PC-9 (cell line): ENCODE results near the gene RYR3. TPM values are rescaled to one million over a fixed set of nuclear protein-coding genes. Genes with fewer than 3 reads are reported as not detected.

ENCODE experiments used
- BruUV-seq: library from RNA; stranded (reverse); fragments of 400-500 nt; replicated peaks from 2 replicates; lab custom pipeline; 2021; lab: Mats Ljungman, UMichigan
- CTCF ChIA-PET: fragments of 300-600 bp; sonication (Branson Sonifier 250); formaldehyde crosslinking; loops from one replicate; lab custom pipeline; 2022; ENCODE audit warnings: antibody characterized with exemption; lab: Charles Lee
- POLR2A ChIA-PET: fragments of 300-600 bp; sonication (Branson Sonifier 250); formaldehyde crosslinking; loops from one replicate; lab custom pipeline; 2022; ENCODE audit warnings: antibody characterized with exemption; ENCODE audit not compliant: unreplicated experiment; lab: Charles Lee
- DNase-seq, 2 experiments: peaks; one replicate each; pipeline versions ENCODE4 v3.0.0 to v3.0.0-alpha.2; 2015 to 2022; ENCODE audit warnings: mixed read lengths in 1 of 2
- H2AFZ ChIP-seq: fragments of 200-600 bp; sonication (generic); 2 replicates; pipeline ENCODE4 v1.8.1; 2017; ENCODE audit warnings: antibody characterized with exemption
- H3F3A ChIP-seq: fragments of 200-600 bp; sonication (generic); 2 replicates; pipeline ENCODE4 v1.8.1; 2017; ENCODE audit warnings: antibody characterized with exemption, mild to moderate bottlenecking, low read depth; ENCODE audit not compliant: insufficient read depth
- H3K27ac ChIP-seq: fragments of 200-600 bp; sonication (generic); 2 replicates; pipeline ENCODE4 v1.6.1; 2016; ENCODE audit warnings: mixed run types
- H3K27me3 ChIP-seq: fragments of 200-600 bp; sonication (generic); 2 replicates; pipeline ENCODE4 v1.6.1; 2016; ENCODE audit warnings: low read depth, mixed run types; ENCODE audit not compliant: insufficient read depth
- H3K36me3 ChIP-seq: fragments of 200-600 bp; sonication (generic); 2 replicates; pipeline ENCODE4 v1.6.1; 2016; ENCODE audit warnings: low read depth, mixed run types
- H3K4me1 ChIP-seq: fragments of 200-600 bp; sonication (generic); replicated peaks from 2 replicates; pipeline ENCODE4 v1.6.1; 2016; ENCODE audit warnings: mixed run types; ENCODE audit not compliant: insufficient read depth
- H3K4me2 ChIP-seq: fragments of 200-600 bp; sonication (generic); 2 replicates; pipeline ENCODE4 v1.6.1; 2017; ENCODE audit warnings: mixed run types
- H3K4me3 ChIP-seq: fragments of 200-600 bp; sonication (generic); 2 replicates; pipeline ENCODE4 v1.6.1; 2016; ENCODE audit warnings: mixed run types
- H3K79me2 ChIP-seq: fragments of 200-600 bp; sonication (generic); 2 replicates; pipeline ENCODE4 v1.6.1; 2017; ENCODE audit warnings: low read depth, mixed run types
- H3K9me2 ChIP-seq: fragments of 200-600 bp; sonication (generic); 2 replicates; pipeline ENCODE4 v1.8.1; 2017; ENCODE audit warnings: mild to moderate bottlenecking; ENCODE audit not compliant: insufficient read depth
- H3K9me3 ChIP-seq: fragments of 200-600 bp; sonication (generic); 2 replicates; pipeline ENCODE4 v1.8.1; 2016; ENCODE audit warnings: low read depth; ENCODE audit not compliant: insufficient read depth
- H4K20me1 ChIP-seq: fragments of 200-600 bp; sonication (generic); 2 replicates; pipeline ENCODE4 v1.8.1; 2017; ENCODE audit not compliant: insufficient read depth
- EZH2 ChIP-seq: fragments of 200-600 bp; sonication (generic); IDR thresholded peaks from 2 replicates; pipeline ENCODE4 v1.8.0; 2017; ENCODE audit warnings: antibody characterized with exemption, low read depth
- intact Hi-C: fragments of 100-400 bp; cut with micrococcal nuclease; formaldehyde crosslinking; loops from one replicate; pipeline ENCODE4 v1.10.0; 2022; ENCODE audit not compliant: unreplicated experiment
- total RNA-seq: library from RNA; stranded (reverse); gene quantifications from 2 replicates; pipeline ENCODE4 v1.2.3, GENCODE V29; 2021
- TF ChIP-seq, protein P1 (sequence below): fragments of 200-600 bp; sonication (generic); conservative IDR thresholded peaks from 2 replicates; pipeline ENCODE4 v1.6.1; 2017; ENCODE audit warnings: mixed run types, antibody characterized with exemption, mild to moderate bottlenecking, moderate library complexity

RYR3 gene
- total RNA-seq, 1 experiment from 2014 or later: 0.15 TPM

DNA sequence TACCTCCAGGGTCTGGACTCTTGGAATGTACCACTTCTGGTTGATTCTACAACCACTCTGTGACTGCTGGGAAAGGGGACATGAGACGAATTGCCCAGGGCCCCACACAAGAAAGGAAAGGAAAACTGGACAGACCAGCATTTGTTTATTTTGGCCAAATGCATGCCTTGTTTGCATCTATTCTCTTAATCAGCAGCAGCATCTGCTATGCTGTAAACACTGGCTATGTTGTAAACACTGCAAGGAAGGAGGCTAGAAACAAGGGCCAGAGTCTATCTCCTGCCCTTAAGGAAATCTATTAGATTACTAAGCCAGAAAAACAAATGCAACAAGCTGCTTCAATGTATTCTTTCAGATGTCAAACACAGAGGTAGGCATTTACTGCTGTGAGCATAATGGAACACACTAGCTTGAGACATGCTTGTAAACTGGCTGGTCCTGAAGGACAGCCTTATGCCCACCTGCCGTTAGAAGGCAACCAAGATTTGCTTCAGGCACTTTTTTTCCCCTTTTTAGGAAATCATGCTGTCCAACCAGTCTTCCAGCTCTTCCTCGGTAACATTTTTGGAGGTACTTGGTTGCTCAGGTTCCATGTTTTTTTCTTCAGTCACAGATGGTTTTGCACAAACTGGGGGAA is 555.5 kb downstream of the RYR3 start:
- BruUV-seq: no TSS peak
- Histone ChIP-seq H2AFZ (no peak overlapping the region), H3K9me3 (no peaks in the 10 kb centered on the region), H3K27me3 (no peaks in the 10 kb centered on the region), H3K27ac (no peak overlapping the region), H3K4me1 (peaks cover 19% of the 10 kb centered on the region; the same call in 1 of the 2 replicates), H3K4me3 (no peak overlapping the region), H3K9me2 (no peaks in the 10 kb centered on the region), H3K79me2 (no peaks in the 10 kb centered on the region), H3F3A (peaks cover under 1% of the 10 kb centered on the region; the same call in 1 of the 2 replicates), H3K36me3 (no peaks in the 10 kb centered on the region), H4K20me1 (no peaks in the 10 kb centered on the region), H3K4me2 (0 out of 2 replicates have a peak overlapping the region, but pooled peaks have one; percentile 21)
- TF ChIP-seq EZH2: no peak
- TF ChIP-seq, protein P1, sequence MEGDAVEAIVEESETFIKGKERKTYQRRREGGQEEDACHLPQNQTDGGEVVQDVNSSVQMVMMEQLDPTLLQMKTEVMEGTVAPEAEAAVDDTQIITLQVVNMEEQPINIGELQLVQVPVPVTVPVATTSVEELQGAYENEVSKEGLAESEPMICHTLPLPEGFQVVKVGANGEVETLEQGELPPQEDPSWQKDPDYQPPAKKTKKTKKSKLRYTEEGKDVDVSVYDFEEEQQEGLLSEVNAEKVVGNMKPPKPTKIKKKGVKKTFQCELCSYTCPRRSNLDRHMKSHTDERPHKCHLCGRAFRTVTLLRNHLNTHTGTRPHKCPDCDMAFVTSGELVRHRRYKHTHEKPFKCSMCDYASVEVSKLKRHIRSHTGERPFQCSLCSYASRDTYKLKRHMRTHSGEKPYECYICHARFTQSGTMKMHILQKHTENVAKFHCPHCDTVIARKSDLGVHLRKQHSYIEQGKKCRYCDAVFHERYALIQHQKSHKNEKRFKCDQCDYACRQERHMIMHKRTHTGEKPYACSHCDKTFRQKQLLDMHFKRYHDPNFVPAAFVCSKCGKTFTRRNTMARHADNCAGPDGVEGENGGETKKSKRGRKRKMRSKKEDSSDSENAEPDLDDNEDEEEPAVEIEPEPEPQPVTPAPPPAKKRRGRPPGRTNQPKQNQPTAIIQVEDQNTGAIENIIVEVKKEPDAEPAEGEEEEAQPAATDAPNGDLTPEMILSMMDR: no peak
- DNase-seq: peak; percentile 34 to 60
- intact Hi-C loops: no loop called here
- CTCF ChIA-PET: no interaction called here
- POLR2A ChIA-PET: interaction anchor here (0.5 to 0.6 kb wide), 2 partner anchors 52 to 636 kb away, joined by 4 to 11 read pairs; no protein-coding TSS in a partner anchor

DNA sequence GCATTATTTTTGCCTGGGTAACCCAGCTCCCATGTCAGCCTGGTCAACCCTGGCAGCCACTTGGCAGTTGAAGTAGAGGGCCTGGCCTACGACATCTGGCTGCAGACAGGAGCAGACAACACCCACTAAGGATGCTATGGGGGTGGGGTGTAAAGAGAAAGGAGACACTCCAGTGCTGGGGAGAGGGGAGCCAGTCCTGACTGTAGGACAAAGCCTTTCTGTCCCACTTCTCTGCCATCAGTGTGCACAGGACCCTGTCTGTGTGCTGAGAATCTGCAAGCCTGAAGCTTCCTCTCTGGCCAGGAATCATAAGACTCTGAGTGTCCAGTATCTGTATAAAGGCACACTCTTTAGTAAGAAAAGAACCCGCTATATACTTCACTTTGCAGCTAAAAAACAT is 561.2 kb downstream of the RYR3 start:
- H3K79me2 ChIP-seq: no peaks in the 10 kb centered on the region
- ChIA-PET POLR2A (no interaction called here), CTCF (no interaction called here)
- no peaks in the 10 kb centered on the region for H3K9me2 ChIP-seq
- no TSS peak for BruUV-seq
- H3F3A ChIP-seq: no peaks in the 10 kb centered on the region
- TF ChIP-seq EZH2: no peak
- H3K4me2 ChIP-seq: no peak overlapping the region
- H2AFZ ChIP-seq: no peak overlapping the region
- H3K9me3 ChIP-seq: no peaks in the 10 kb centered on the region
- no peak overlapping the region for H3K27ac ChIP-seq
- H3K27me3 ChIP-seq: no peaks in the 10 kb centered on the region
- H3K4me3 ChIP-seq: no peak overlapping the region
- peaks cover 4% of the 10 kb centered on the region; the same call in 1 of the 2 replicates for H3K4me1 ChIP-seq
- DNase-seq: no peak
- no peaks in the 10 kb centered on the region for H3K36me3 ChIP-seq
- no peaks in the 10 kb centered on the region for H4K20me1 ChIP-seq
- intact Hi-C loops: no loop called here

DNA sequence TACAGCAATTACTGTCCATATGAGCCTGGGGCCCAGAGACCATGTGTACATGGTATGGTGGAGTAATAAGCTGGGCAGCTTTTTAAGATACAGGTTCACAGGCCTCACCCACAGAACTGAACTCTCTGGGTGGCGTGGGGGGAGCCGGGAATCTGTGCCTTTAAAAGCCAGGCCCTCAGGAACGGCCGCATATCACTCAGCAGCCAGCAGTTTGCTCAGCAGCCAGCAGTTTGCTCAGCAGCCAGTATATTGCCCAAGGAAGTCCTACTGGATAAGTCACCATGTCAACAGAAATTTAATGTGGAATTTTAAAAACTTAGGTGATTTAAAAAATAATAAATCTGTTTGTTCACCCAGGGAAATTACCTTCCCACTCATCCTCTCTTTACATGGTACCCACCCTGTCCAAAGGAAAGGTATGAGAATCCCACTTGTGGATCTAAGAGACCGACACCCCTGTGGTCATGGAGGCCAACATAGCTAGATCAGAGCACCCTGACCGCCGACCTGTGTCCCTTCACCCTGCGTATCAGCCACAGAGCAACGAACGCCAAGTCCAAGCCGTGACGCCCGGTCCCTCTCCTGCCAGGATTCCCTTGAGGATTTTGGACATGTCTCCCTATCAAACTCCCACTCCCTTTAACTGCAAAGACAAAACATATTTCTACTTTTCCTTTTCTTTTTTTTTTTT is 561.8 kb downstream of the RYR3 start:
- CTCF ChIA-PET: no interaction called here
- no TSS peak for BruUV-seq
- no peaks in the 10 kb centered on the region for H4K20me1 ChIP-seq

More for the DNA sequence above, 561.8 kb downstream of the RYR3 start:
- Histone ChIP-seq H3K79me2 (no peaks in the 10 kb centered on the region), H2AFZ (no peak overlapping the region), H3K4me2 (no peak overlapping the region), H3K36me3 (no peaks in the 10 kb centered on the region), H3K9me2 (no peaks in the 10 kb centered on the region), H3K27me3 (no peaks in the 10 kb centered on the region), H3K4me3 (no peak overlapping the region), H3K9me3 (no peaks in the 10 kb centered on the region), H3K4me1 (no peaks in the 10 kb centered on the region), H3K27ac (no peak overlapping the region), H3F3A (no peaks in the 10 kb centered on the region)
- no peak for TF ChIP-seq EZH2
- TF ChIP-seq, protein P1: no peak
- intact Hi-C loops: no loop called here
- POLR2A ChIA-PET: no interaction called here
- DNase-seq: no peak
